ENCODE data around the gene SUMO3.

The SUMO3 gene

DNA sequence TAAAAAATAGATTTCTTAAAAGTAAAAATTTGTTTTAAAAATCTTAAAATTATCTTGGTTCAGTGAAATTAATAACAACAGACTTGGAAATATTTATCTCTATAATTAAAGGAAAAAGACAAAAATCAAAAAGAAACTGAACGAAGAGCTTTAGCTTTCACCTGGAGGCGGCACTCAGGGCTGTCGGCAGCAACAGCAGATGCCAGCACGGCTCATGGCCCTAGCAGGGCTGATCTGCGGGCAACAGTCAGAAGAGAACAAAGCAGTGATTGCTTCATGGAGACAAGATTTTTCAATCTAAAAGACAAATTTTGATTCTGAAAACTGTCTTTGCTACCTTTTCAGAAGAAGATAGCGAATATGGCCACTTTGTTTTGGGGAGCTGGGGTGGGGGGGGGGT is 38.9 kb downstream of the SUMO3 start:
- Histone ChIP-seq H3K36me3 (ENCODE audit: insufficient read depth, low read length) (peaks cover 83% of the 10 kb centered on the region), H3K9me3 (ENCODE audit: low read depth, low read length) (0 out of 2 replicates have a peak, but pooled peaks cover 3% of the 10 kb centered on the region), H3K27ac (no peak overlapping the region), H3K9ac (ENCODE audit: insufficient read length) (no peak overlapping the region), H3K4me3 (no peak overlapping the region)
- no peak for DNase-seq (ENCODE audit: low read depth, low spot score)
- TF ChIP-seq POLR2AphosphoS5 (IDR thresholded peaks at IDR 0.05; ENCODE audit: borderline replicate concordance, low read depth, low read length) = no peak
- TF ChIP-seq FOXP2 (optimal IDR thresholded peaks at IDR 0.05; ENCODE audit: control extremely low read depth, extremely low read length, insufficient read depth) = no peak
- no peak for TF ChIP-seq EZH2 (IDR thresholded peaks at IDR 0.05)

- peaks cover 83% of the 10 kb centered on the region for H3K36me3 ChIP-seq (ENCODE audit: insufficient read depth, low read length)
- no peak for TF ChIP-seq EZH2 (IDR thresholded peaks at IDR 0.05)
- TF ChIP-seq FOXP2 (optimal IDR thresholded peaks at IDR 0.05; ENCODE audit: control extremely low read depth, extremely low read length, insufficient read depth) = no peak
- no peak for TF ChIP-seq POLR2AphosphoS5 (IDR thresholded peaks at IDR 0.05; ENCODE audit: borderline replicate concordance, low read depth, low read length)
- no peak for DNase-seq (ENCODE audit: low read depth, low spot score)
These were observed 39.4 kb downstream of the SUMO3 start for GRCh38 chr21:44778499-44778911.

GRCh38 chr21:44778094-44778493 is 39.8 kb downstream of the SUMO3 start:
- TF ChIP-seq EZH2 (IDR thresholded peaks at IDR 0.05) (no peak), FOXP2 (optimal IDR thresholded peaks at IDR 0.05; ENCODE audit: control extremely low read depth, extremely low read length, insufficient read depth) (no peak)
- H3K36me3 ChIP-seq (ENCODE audit: insufficient read depth, low read length) = peaks cover 83% of the 10 kb centered on the region
- no peak overlapping the region for H3K9ac ChIP-seq (ENCODE audit: insufficient read length)
- no peak overlapping the region for H3K4me3 ChIP-seq
- DNase-seq (ENCODE audit: low read depth, low spot score) = no peak
- no peaks in the 10 kb centered on the region for H3K9me3 ChIP-seq (ENCODE audit: low read depth, low read length)
- H3K27ac ChIP-seq = peak overlapping the region; percentile 66

More at GRCh38 chr21:44778499-44778911, 39.4 kb downstream of the SUMO3 start:
- peak overlapping the region; percentile 66 for H3K27ac ChIP-seq
- H3K9ac ChIP-seq (ENCODE audit: insufficient read length) = no peak overlapping the region
- H3K9me3 ChIP-seq (ENCODE audit: low read depth, low read length) = 0 out of 2 replicates have a peak, but pooled peaks cover 1% of the 10 kb centered on the region
- no peak overlapping the region for H3K4me3 ChIP-seq

- no peak for DNase-seq (ENCODE audit: low read depth, low spot score)
- no peak for TF ChIP-seq EZH2 (IDR thresholded peaks at IDR 0.05)
- no peak for TF ChIP-seq FOXP2 (optimal IDR thresholded peaks at IDR 0.05; ENCODE audit: control extremely low read depth, extremely low read length, insufficient read depth)
- no peak for TF ChIP-seq POLR2AphosphoS5 (IDR thresholded peaks at IDR 0.05; ENCODE audit: borderline replicate concordance, low read depth, low read length)
- Histone ChIP-seq H3K4me3 (no peak overlapping the region), H3K9ac (ENCODE audit: insufficient read length) (no peak overlapping the region), H3K9me3 (ENCODE audit: low read depth, low read length) (no peaks in the 10 kb centered on the region), H3K36me3 (ENCODE audit: insufficient read depth, low read length) (peaks cover 91% of the 10 kb centered on the region), H3K27ac (no peak overlapping the region)
These were observed 42.9 kb downstream of the SUMO3 start for GRCh38 chr21:44774972-44775371.

DNA sequence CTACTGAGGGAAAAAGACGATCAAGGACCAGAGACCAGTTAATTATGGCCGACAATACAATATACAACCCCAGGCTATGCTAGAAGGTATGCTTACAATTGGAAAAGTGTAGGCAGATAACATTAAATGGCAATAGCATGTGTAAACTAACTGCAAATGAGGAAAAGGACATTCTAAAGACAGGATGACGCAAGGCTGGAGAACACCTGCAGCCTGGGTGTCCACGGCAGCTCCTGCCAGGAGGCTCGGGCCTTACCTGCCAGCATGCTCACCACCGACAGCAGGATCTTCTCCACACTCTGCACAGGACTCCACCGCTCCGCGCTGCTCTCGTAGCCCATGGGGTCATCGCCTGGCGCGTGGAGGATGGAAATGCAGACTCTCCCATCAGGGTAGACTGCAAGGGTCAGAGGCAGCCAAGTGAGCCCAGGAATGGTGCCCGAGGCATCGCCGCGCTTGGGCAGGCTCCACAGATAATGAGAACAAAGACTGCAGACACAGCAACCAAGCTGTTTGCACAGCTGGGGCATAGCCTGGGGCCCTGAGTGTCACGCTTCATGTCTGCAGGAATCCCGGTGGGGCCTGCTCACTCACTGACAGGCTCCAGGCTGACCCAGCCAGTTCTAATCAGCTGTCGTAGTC is 44.5 kb downstream of the SUMO3 start:
- peaks cover 87% of the 10 kb centered on the region for H3K36me3 ChIP-seq (ENCODE audit: insufficient read depth, low read length)
- TF ChIP-seq EZH2 (IDR thresholded peaks at IDR 0.05) = no peak
- peak; percentile 12 for TF ChIP-seq FOXP2 (optimal IDR thresholded peaks at IDR 0.05; ENCODE audit: control extremely low read depth, extremely low read length, insufficient read depth)
- no peak for DNase-seq (ENCODE audit: low read depth, low spot score)
- no peak overlapping the region for H3K4me3 ChIP-seq
- H3K27ac ChIP-seq = peak overlapping the region; percentile 63
- H3K9ac ChIP-seq (ENCODE audit: insufficient read length) = peak overlapping the region; percentile 30
- no peaks in the 10 kb centered on the region for H3K9me3 ChIP-seq (ENCODE audit: low read depth, low read length)

DNA sequence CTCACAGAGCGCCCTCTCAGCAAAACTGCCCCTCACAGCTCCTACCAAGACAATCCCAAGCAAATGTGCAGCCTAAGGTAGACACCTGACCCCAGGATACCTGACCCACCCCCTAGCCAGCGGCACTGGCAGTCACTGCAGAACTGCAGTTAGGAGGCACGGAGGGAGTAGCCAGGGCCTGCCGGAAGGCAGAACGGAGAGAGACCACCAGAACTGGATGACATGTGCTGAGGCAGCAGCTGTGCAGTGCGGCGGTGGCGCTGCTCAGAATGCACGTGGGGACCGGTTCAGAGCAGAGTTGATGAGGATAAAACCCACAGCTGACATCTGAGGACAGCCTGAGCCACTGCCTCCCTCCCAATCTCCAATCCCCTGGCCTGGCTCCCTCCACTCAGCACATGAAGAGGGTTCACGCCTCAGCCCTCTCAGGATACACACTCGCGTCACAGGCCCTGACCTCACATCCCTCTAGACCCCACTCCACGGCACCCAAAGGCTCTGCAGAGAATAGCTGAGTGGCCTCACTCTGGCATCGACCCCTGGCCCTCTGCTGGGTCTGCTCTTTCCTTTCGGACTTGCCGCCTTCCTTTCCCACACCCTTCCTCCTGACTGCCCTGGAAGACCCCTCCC is 45.9 kb downstream of the SUMO3 start:
- H3K9ac ChIP-seq (ENCODE audit: insufficient read length) = no peak overlapping the region
- no peak for DNase-seq (ENCODE audit: low read depth, low spot score)
- H3K27ac ChIP-seq = no peak overlapping the region
- TF ChIP-seq EZH2 (IDR thresholded peaks at IDR 0.05) (no peak), POLR2AphosphoS5 (IDR thresholded peaks at IDR 0.05; ENCODE audit: borderline replicate concordance, low read depth, low read length) (no peak), FOXP2 (optimal IDR thresholded peaks at IDR 0.05; ENCODE audit: control extremely low read depth, extremely low read length, insufficient read depth) (no peak)
- peaks cover 75% of the 10 kb centered on the region for H3K36me3 ChIP-seq (ENCODE audit: insufficient read depth, low read length)
- H3K9me3 ChIP-seq (ENCODE audit: low read depth, low read length) = no peaks in the 10 kb centered on the region
- H3K4me3 ChIP-seq = no peak overlapping the region

- DNase-seq (ENCODE audit: low read depth, low spot score) = no peak
- Histone ChIP-seq H3K4me3 (no peak overlapping the region), H3K9me3 (ENCODE audit: low read depth, low read length) (no peaks in the 10 kb centered on the region), H3K36me3 (ENCODE audit: insufficient read depth, low read length) (peaks cover 37% of the 10 kb centered on the region), H3K9ac (ENCODE audit: insufficient read length) (peak overlapping the region; percentile 12), H3K27ac (peak overlapping the region; percentile 55)
- no peak for TF ChIP-seq POLR2AphosphoS5 (IDR thresholded peaks at IDR 0.05; ENCODE audit: borderline replicate concordance, low read depth, low read length)
- no peak for TF ChIP-seq FOXP2 (optimal IDR thresholded peaks at IDR 0.05; ENCODE audit: control extremely low read depth, extremely low read length, insufficient read depth)
- TF ChIP-seq EZH2 (IDR thresholded peaks at IDR 0.05) = no peak
These were observed 49.7 kb downstream of the SUMO3 start for GRCh38 chr21:44767834-44768831.

DNA sequence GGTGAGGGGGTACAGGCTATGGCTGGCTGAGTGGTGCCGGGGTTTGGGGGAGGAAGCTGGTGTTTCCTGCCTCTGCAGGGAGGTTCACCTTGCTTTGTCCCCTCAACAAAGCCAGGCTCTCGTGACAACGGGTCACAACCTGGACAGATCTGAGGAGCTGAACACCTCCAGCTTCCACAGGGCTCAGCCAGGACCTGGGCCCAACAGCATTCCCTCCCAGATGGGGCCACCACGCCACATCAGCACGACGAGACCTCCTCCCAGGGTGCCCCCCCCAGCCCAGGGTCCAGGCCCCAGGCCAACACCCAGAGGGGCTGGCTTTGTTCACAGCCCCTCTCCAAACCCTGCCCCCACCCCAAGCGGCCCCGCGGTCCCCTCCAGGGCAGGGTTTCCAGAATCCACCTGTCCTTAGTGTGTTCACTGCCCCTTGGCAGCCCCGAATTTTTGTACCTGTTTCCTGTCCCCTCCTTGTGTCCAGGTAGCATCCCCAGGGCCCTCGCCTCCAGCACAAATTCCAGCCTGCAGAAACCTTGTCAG is 51.0 kb downstream of the SUMO3 start:
- DNase-seq (ENCODE audit: low read depth, low spot score) = no peak
- Histone ChIP-seq H3K9me3 (ENCODE audit: low read depth, low read length) (no peaks in the 10 kb centered on the region), H3K27ac (peak overlapping the region; percentile 55; the same call in 1 of the 2 replicates), H3K4me3 (no peak overlapping the region), H3K9ac (ENCODE audit: insufficient read length) (no peak overlapping the region), H3K36me3 (ENCODE audit: insufficient read depth, low read length) (peaks cover 25% of the 10 kb centered on the region)
- no peak for TF ChIP-seq EZH2 (IDR thresholded peaks at IDR 0.05)
- TF ChIP-seq POLR2AphosphoS5 (IDR thresholded peaks at IDR 0.05; ENCODE audit: borderline replicate concordance, low read depth, low read length) = no peak
- TF ChIP-seq FOXP2 (optimal IDR thresholded peaks at IDR 0.05; ENCODE audit: control extremely low read depth, extremely low read length, insufficient read depth) = no peak

Data from SK-N-MC (cell line).